ENCODE data around the gene CNTNAP3B. TPM values are rescaled to one million over a fixed set of nuclear protein-coding genes. Genes with fewer than 3 reads are reported as not detected.

Gene CNTNAP3B
- total RNA-seq, 1 donor from 2014 or later: 3.6 TPM

Other genes starting within 250 kb of the CNTNAP3B start
- gene SPATA31A6, start 54.2 kb upstream of the CNTNAP3B start, total RNA-seq: not detected in 2 replicates